Chondrocyte (in vitro differentiated cells): ENCODE results near the gene ACAP3. TPM values are rescaled to one million over a fixed set of nuclear protein-coding genes. Genes with fewer than 3 reads are reported as not detected.

Experiments
- DNase-seq: peaks from one replicate; pipeline ENCODE4 v3.0.0; 2021; ENCODE audit warnings: mixed read lengths, low spot score
- H3K27ac Mint-ChIP-seq: one replicate; pipeline ENCODE4 v1.8.0; 2021; ENCODE audit warnings: mild to moderate bottlenecking, moderate library complexity, mixed read lengths; ENCODE audit not compliant: unreplicated experiment
- H3K27me3 Mint-ChIP-seq: 2 replicates; pipeline ENCODE4 v1.8.0; 2021; ENCODE audit warnings: low read depth, mixed read lengths
- H3K36me3 Mint-ChIP-seq: 2 replicates; pipeline ENCODE4 v1.8.0; 2021; ENCODE audit warnings: low read depth, mixed read lengths
- H3K4me1 Mint-ChIP-seq: 2 replicates; pipeline ENCODE4 v1.8.0; 2021; ENCODE audit warnings: low read depth, mild to moderate bottlenecking, mixed read lengths
- H3K4me3 Mint-ChIP-seq: one replicate; pipeline ENCODE4 v1.8.0; 2021; ENCODE audit warnings: mild to moderate bottlenecking, moderate library complexity, mixed read lengths; ENCODE audit not compliant: unreplicated experiment
- H3K9me3 Mint-ChIP-seq: 2 replicates; pipeline ENCODE4 v1.8.0; 2021; ENCODE audit warnings: low read depth, mixed read lengths
- total RNA-seq: library from RNA; stranded (reverse); gene quantifications from 3 replicates; pipeline ENCODE4 v1.2.1, GENCODE V29; 2021
- TF ChIP-seq, protein P1 (sequence below): fragments of 200-600 bp; sonication (generic); IDR thresholded peaks from 2 replicates; pipeline ENCODE4 v1.5.0; 2021; ENCODE audit warnings: antibody characterized with exemption, mild to moderate bottlenecking, moderate library complexity

ACAP3 gene
- total RNA-seq, 1 donor from 2014 or later: 51.9 TPM

DNA sequence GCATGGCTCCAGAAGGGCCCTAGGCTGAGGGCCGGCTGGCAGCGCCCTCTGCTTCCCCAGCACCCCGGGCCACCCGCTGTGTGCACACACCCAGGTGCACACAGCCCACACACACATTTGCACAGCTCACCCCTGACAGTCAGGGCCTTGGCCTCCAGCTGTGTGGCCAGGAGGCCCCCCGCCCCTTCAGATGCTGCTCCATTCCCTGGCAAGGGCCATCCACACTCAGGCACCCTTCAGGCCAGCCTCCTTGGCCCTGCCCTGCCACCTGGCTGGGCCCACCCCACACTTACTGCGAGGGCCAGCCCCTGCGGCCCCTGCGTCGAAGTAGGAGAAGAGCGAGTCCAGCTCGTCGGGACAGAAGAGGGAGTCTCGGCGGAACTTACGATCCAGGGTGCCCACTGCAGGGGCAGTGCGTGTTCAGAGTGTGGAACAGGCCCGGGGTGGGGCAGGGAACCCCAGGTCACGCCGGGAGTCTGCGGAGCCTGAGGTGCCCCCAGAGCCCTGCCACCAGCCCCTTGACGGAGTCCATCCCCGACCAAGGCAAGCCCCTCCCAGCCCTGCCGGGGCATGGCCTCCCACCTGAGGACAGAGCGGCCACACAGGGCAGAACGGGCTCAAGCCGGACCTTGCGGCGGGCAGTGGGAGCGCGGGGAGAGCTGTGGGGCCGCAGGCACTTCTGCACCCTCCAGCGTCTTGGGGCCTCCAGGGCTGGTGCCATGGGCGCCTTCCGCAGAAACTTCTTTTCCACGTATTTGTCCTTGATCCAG lies 12.4 kb downstream of the ACAP3 start:
- Mint-ChIP-seq H3K27me3 (no peaks in the 10 kb centered on the region), H3K27ac (no peak overlapping the region), H3K36me3 (no peaks in the 10 kb centered on the region), H3K4me3 (no peak overlapping the region), H3K9me3 (no peaks in the 10 kb centered on the region), H3K4me1 (peaks cover 2% of the 10 kb centered on the region)
- no peak for DNase-seq
- TF ChIP-seq, protein P1, sequence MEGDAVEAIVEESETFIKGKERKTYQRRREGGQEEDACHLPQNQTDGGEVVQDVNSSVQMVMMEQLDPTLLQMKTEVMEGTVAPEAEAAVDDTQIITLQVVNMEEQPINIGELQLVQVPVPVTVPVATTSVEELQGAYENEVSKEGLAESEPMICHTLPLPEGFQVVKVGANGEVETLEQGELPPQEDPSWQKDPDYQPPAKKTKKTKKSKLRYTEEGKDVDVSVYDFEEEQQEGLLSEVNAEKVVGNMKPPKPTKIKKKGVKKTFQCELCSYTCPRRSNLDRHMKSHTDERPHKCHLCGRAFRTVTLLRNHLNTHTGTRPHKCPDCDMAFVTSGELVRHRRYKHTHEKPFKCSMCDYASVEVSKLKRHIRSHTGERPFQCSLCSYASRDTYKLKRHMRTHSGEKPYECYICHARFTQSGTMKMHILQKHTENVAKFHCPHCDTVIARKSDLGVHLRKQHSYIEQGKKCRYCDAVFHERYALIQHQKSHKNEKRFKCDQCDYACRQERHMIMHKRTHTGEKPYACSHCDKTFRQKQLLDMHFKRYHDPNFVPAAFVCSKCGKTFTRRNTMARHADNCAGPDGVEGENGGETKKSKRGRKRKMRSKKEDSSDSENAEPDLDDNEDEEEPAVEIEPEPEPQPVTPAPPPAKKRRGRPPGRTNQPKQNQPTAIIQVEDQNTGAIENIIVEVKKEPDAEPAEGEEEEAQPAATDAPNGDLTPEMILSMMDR: no peak

- Mint-ChIP-seq H3K9me3 (no peaks in the 10 kb centered on the region), H3K36me3 (no peaks in the 10 kb centered on the region), H3K27ac (no peak overlapping the region), H3K4me1 (peaks cover 4% of the 10 kb centered on the region), H3K4me3 (no peak overlapping the region), H3K27me3 (no peaks in the 10 kb centered on the region)
- no peak for DNase-seq
- TF ChIP-seq, protein P1: no peak
Measured at GRCh38 chr1:1294250-1294890, 13.4 kb downstream of the ACAP3 start.

DNA sequence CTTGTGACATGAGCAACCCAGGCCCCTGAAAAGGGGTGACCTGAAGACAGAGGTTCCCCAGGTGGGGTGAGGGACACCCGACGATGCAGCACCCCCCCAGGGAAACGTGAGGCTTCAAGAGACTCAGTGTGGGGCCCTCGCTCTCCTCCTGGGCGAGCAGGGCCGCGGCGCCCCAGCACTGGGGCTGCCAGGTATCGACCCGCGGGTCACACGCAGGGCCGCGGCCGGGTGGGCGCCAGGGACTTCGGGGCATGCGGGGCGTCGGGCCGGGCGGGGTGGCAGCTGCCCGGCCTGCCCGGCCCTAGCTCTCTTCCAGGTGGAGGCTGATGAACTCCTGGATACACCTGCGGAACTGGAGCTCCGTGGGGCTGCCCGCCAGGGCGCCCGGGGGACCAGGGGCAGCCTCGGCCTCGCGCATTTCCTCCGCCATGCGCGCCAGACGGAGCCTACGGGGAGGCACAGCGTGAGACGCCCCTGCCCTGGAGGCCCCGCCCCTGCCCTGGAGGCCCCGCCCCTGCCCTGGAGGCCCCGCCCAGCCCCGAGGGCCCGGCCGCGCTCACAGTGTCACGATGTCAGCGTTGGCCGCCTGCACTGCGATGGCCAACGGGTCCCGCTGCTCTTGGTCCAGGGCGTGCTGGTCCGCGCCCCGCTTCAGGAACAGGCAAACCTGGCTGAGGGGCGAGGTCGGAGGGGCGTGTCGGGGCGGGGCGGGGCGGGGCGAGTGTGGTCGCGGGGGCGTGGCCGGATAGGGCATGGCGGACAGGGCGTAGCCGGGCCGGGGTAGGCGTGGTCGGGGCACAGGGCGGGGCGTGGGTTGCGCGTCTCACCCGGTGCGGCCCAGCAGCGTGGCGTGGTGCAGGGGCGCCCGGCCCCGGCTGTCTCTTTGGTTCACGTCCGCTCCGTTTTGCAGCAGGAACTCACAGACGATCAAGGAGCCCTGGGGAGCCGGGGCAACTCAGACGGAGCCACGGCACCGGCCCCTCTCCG lies 14.2 kb downstream of the ACAP3 start:
- H3K4me1 Mint-ChIP-seq: peaks cover 4% of the 10 kb centered on the region
- H3K9me3 Mint-ChIP-seq: no peaks in the 10 kb centered on the region
- no peak overlapping the region for H3K4me3 Mint-ChIP-seq
- H3K36me3 Mint-ChIP-seq: no peaks in the 10 kb centered on the region
- H3K27ac Mint-ChIP-seq: no peak overlapping the region
- no peaks in the 10 kb centered on the region for H3K27me3 Mint-ChIP-seq
- DNase-seq: no peak
- TF ChIP-seq, protein P1: no peak

DNA sequence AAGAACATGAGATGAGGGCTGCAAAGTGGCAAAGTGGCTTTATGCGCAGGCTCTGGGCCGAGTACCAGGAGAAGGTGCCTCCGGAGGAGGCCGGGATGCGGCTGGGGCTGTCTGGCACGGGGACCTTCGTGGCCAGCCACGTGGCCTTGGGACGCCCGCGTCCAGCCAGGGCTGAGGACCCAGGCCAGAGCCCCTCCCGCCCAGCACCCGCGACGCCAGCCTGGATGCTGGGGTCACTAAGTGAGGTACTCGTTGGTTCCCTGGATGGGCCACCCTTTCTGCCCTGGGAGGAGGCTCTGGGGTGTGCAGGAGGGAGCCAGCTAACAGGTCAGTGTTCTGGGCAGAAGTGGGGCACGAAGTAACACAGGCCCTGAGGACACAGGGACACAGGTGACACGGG lies 14.9 kb downstream of the ACAP3 start:
- Mint-ChIP-seq H3K27ac (no peak overlapping the region), H3K36me3 (no peaks in the 10 kb centered on the region), H3K9me3 (no peaks in the 10 kb centered on the region), H3K4me3 (no peak overlapping the region), H3K4me1 (peaks cover 4% of the 10 kb centered on the region), H3K27me3 (no peaks in the 10 kb centered on the region)
- TF ChIP-seq, protein P1: no peak
- no peak for DNase-seq

- Mint-ChIP-seq H3K27ac (no peak overlapping the region), H3K4me1 (peaks cover 4% of the 10 kb centered on the region), H3K27me3 (no peaks in the 10 kb centered on the region), H3K36me3 (no peaks in the 10 kb centered on the region), H3K4me3 (no peak overlapping the region), H3K9me3 (no peaks in the 10 kb centered on the region)
- DNase-seq: no peak
- TF ChIP-seq, protein P1: no peak
Measured at GRCh38 chr1:1292442-1292779, 15.3 kb downstream of the ACAP3 start.
